NAMALWA (cell line): ENCODE data around the gene C3orf22.

Experiments
- DNase-seq: peaks from one replicate; pipeline ENCODE4 v3.0.0-alpha.2; 2015; ENCODE audit warnings: low spot score

Gene C3orf22

GRCh38 chr3:126512916-126513650 is 45.6 kb downstream of the C3orf22 start:
- DNase-seq = no peak

GRCh38 chr3:126512026-126512425 is 46.7 kb downstream of the C3orf22 start:
- no peak for DNase-seq

- DNase-seq = no peak
Observed at GRCh38 chr3:126511291-126511690, 47.4 kb downstream of the C3orf22 start.

GRCh38 chr3:126510308-126510910 is 48.3 kb downstream of the C3orf22 start:
- no peak for DNase-seq

- no peak for DNase-seq
Observed at GRCh38 chr3:126509597-126510307, 49.0 kb downstream of the C3orf22 start.

GRCh38 chr3:126508564-126508964 is 50.2 kb downstream of the C3orf22 start:
- DNase-seq = no peak

GRCh38 chr3:126507886-126508285 is 50.8 kb downstream of the C3orf22 start:
- DNase-seq = no peak

GRCh38 chr3:126503701-126504100 is 55.0 kb downstream of the C3orf22 start:
- DNase-seq = no peak

- DNase-seq = no peak
Observed at GRCh38 chr3:126502656-126503055, 56.1 kb downstream of the C3orf22 start.

GRCh38 chr3:126501736-126502135 is 57.0 kb downstream of the C3orf22 start:
- DNase-seq = peak; percentile 20

GRCh38 chr3:126501054-126501453 is 57.7 kb downstream of the C3orf22 start:
- DNase-seq = no peak

GRCh38 chr3:126500016-126500415 is 58.7 kb downstream of the C3orf22 start:
- DNase-seq = no peak
